Chondrocyte (in vitro differentiated cells): Measurements from ENCODE around the gene ACP1. TPM values are rescaled to one million over a fixed set of nuclear protein-coding genes. Genes with fewer than 3 reads are reported as not detected.

Experiments
- DNase-seq: peaks from one replicate; pipeline ENCODE4 v3.0.0; 2021; ENCODE audit warnings: mixed read lengths, low spot score
- H3K27ac Mint-ChIP-seq: one replicate; pipeline ENCODE4 v1.8.0; 2021; ENCODE audit warnings: mild to moderate bottlenecking, moderate library complexity, mixed read lengths; ENCODE audit not compliant: unreplicated experiment
- H3K27me3 Mint-ChIP-seq: 2 replicates; pipeline ENCODE4 v1.8.0; 2021; ENCODE audit warnings: low read depth, mixed read lengths
- H3K36me3 Mint-ChIP-seq: 2 replicates; pipeline ENCODE4 v1.8.0; 2021; ENCODE audit warnings: low read depth, mixed read lengths
- H3K4me1 Mint-ChIP-seq: 2 replicates; pipeline ENCODE4 v1.8.0; 2021; ENCODE audit warnings: low read depth, mild to moderate bottlenecking, mixed read lengths
- H3K4me3 Mint-ChIP-seq: one replicate; pipeline ENCODE4 v1.8.0; 2021; ENCODE audit warnings: mild to moderate bottlenecking, moderate library complexity, mixed read lengths; ENCODE audit not compliant: unreplicated experiment
- H3K9me3 Mint-ChIP-seq: 2 replicates; pipeline ENCODE4 v1.8.0; 2021; ENCODE audit warnings: low read depth, mixed read lengths
- total RNA-seq: library from RNA; stranded (reverse); gene quantifications from 3 replicates; pipeline ENCODE4 v1.2.1, GENCODE V29; 2021
- TF ChIP-seq, protein P1 (sequence below): fragments of 200-600 bp; sonication (generic); IDR thresholded peaks from 2 replicates; pipeline ENCODE4 v1.5.0; 2021; ENCODE audit warnings: antibody characterized with exemption, mild to moderate bottlenecking, moderate library complexity

Gene ACP1
- total RNA-seq, 1 donor from 2014 or later = 79.6 TPM

- H3K36me3 Mint-ChIP-seq = peaks cover 18% of the 10 kb centered on the region
- H3K27me3 Mint-ChIP-seq = no peaks in the 10 kb centered on the region
- peaks cover 15% of the 10 kb centered on the region for H3K4me1 Mint-ChIP-seq
- DNase-seq = no peak
- TF ChIP-seq, protein P1, sequence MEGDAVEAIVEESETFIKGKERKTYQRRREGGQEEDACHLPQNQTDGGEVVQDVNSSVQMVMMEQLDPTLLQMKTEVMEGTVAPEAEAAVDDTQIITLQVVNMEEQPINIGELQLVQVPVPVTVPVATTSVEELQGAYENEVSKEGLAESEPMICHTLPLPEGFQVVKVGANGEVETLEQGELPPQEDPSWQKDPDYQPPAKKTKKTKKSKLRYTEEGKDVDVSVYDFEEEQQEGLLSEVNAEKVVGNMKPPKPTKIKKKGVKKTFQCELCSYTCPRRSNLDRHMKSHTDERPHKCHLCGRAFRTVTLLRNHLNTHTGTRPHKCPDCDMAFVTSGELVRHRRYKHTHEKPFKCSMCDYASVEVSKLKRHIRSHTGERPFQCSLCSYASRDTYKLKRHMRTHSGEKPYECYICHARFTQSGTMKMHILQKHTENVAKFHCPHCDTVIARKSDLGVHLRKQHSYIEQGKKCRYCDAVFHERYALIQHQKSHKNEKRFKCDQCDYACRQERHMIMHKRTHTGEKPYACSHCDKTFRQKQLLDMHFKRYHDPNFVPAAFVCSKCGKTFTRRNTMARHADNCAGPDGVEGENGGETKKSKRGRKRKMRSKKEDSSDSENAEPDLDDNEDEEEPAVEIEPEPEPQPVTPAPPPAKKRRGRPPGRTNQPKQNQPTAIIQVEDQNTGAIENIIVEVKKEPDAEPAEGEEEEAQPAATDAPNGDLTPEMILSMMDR = no peak
- peaks cover 18% of the 10 kb centered on the region for H3K9me3 Mint-ChIP-seq
- H3K4me3 Mint-ChIP-seq = no peak overlapping the region
- no peak overlapping the region for H3K27ac Mint-ChIP-seq
These were observed 4.9 kb upstream of the ACP1 start for GRCh38 chr2:259789-260331.

GRCh38 chr2:260507-261161 is 4.1 kb upstream of the ACP1 start:
- no peak overlapping the region for H3K4me3 Mint-ChIP-seq
- TF ChIP-seq, protein P1 = no peak
- H3K36me3 Mint-ChIP-seq = peaks cover 18% of the 10 kb centered on the region
- H3K4me1 Mint-ChIP-seq = peaks cover 21% of the 10 kb centered on the region
- H3K27ac Mint-ChIP-seq = no peak overlapping the region
- peaks cover 18% of the 10 kb centered on the region for H3K9me3 Mint-ChIP-seq
- H3K27me3 Mint-ChIP-seq = no peaks in the 10 kb centered on the region
- no peak for DNase-seq

- H3K27ac Mint-ChIP-seq = no peak overlapping the region
- peaks cover 17% of the 10 kb centered on the region for H3K9me3 Mint-ChIP-seq
- TF ChIP-seq, protein P1 = no peak
- H3K36me3 Mint-ChIP-seq = peaks cover 18% of the 10 kb centered on the region
- no peak overlapping the region for H3K4me3 Mint-ChIP-seq
- no peak for DNase-seq
- H3K27me3 Mint-ChIP-seq = no peaks in the 10 kb centered on the region
- H3K4me1 Mint-ChIP-seq = peaks cover 35% of the 10 kb centered on the region
These were observed 2.6 kb upstream of the ACP1 start for GRCh38 chr2:262117-262516.

- no peak for DNase-seq
- peak overlapping the region; percentile 92 for H3K4me3 Mint-ChIP-seq
- H3K27me3 Mint-ChIP-seq = no peaks in the 10 kb centered on the region
- H3K9me3 Mint-ChIP-seq = peaks cover 9% of the 10 kb centered on the region
- H3K36me3 Mint-ChIP-seq = peaks cover 14% of the 10 kb centered on the region
- TF ChIP-seq, protein P1 = no peak
- peak overlapping the region; percentile 49 for H3K27ac Mint-ChIP-seq
- peaks cover 42% of the 10 kb centered on the region for H3K4me1 Mint-ChIP-seq
These were observed 1.6 kb upstream of the ACP1 start for GRCh38 chr2:263022-263738.

GRCh38 chr2:263774-264492 is 814 bp upstream of the ACP1 start, which contains the start of gene SH3YL1:
SH3YL1 (minus strand) TSS chr2:264032; CDS start chr2:263984, 48 bp downstream.
- Mint-ChIP-seq H3K36me3 (peaks cover 8% of the 10 kb centered on the region), H3K4me1 (peaks cover 49% of the 10 kb centered on the region), H3K9me3 (peaks cover 2% of the 10 kb centered on the region), H3K27ac (peak within 1 kb of the TSS; percentile 96), H3K27me3 (no peaks in the 10 kb centered on the region), H3K4me3 (peak within 1 kb of the TSS; percentile 92)
- DNase-seq = peak; percentile 87
- TF ChIP-seq, protein P1 = no peak
